Heart right ventricle (tissue), 16 donors: ENCODE results near the gene EN2. TPM values are rescaled to one million over a fixed set of nuclear protein-coding genes. Genes with fewer than 3 reads are reported as not detected.

Experiments
- ATAC-seq, 8 donors: fragments of 200-7000 bp; cut with Tn5 transposase; one replicate each; pipeline ENCODE4 v1.9.1; 2020; ENCODE audit warnings: mild to moderate bottlenecking in 8 of 8, moderate library complexity in 8 of 8, moderate number of reproducible peaks in 1 of 8
- DNase-seq, 2 donors: peaks; one replicate each; pipeline ENCODE4 v3.0.0-alpha.2; 2020
- H3K27ac ChIP-seq, 10 donors: fragments of 200-600 bp; sonication (generic) in 2 of 10; one replicate each; pipeline versions ENCODE4 v1.5.0 to v1.8.0; 2020 to 2022; ENCODE audit warnings: mild to moderate bottlenecking in 3 of 10
- H3K27me3 ChIP-seq, 7 donors: fragments of 200-600 bp; one replicate each; pipeline ENCODE4 v1.8.0; 2021 to 2022; ENCODE audit warnings: mild to moderate bottlenecking in 2 of 7
- H3K36me3 ChIP-seq, 9 donors: fragments of 200-600 bp; sonication (generic) in 1 of 9; one replicate each; pipeline versions ENCODE4 v1.5.0 to v1.8.0; 2020 to 2022; ENCODE audit warnings: mild to moderate bottlenecking in 2 of 9
- H3K4me1 ChIP-seq, 9 donors: fragments of 200-600 bp; sonication (generic) in 1 of 9; one replicate each; pipeline versions ENCODE4 v1.5.0 to v1.8.0; 2020 to 2022; ENCODE audit warnings: mild to moderate bottlenecking in 4 of 9
- H3K4me3 ChIP-seq, 10 donors: fragments of 200-600 bp; sonication (generic) in 2 of 10; one replicate each; pipeline versions ENCODE4 v1.5.0 to v1.8.0; 2020 to 2022; ENCODE audit warnings: mild to moderate bottlenecking in 7 of 10, moderate library complexity in 2 of 10
- H3K9me3 ChIP-seq, 11 donors: fragments of 200-600 bp in 10 of 11; sonication (generic) in 2 of 11; one replicate each; pipeline versions ENCODE4 v1.5.0 to v1.8.0; 2013 to 2022; ENCODE audit warnings: mild to moderate bottlenecking in 2 of 11, control low read depth in 1 of 11, moderate library complexity in 1 of 11
- WGBS, 2 donors: extraction: QIAGEN DNeasy Blood & Tissue Kit; methylation state at CpG; one replicate each; pipeline ENCODE4 v1.1.7; 2013; ENCODE audit warnings: inconsistent platforms in 1 of 2; 5-methylcytosine and 5-hydroxymethylcytosine counted together
- intact Hi-C, 10 donors: fragments of 100-400 bp; cut with DNase I; formaldehyde crosslinking; loops; one replicate each; pipeline versions ENCODE4 v1.11.1 to v1.14.2; 2022
- polyA plus RNA-seq, 2 donors: library from polyadenylated mRNA; stranded (reverse); fragments of 200-250 nt; gene quantifications; one replicate each; pipeline ENCODE4 v1.2.3, GENCODE V29; 2013
- total RNA-seq, 10 donors: library from RNA; stranded (reverse); fragmentation: NEBNext Ultra II Directional in 3 of 10; extraction: Animal tissue kit (Norgen Biotek cat#: 25700) in 3 of 10; gene quantifications; one replicate each; pipeline versions ENCODE4 v1.2.1 to v1.2.4, GENCODE V29; 2021 to 2023
- TF ChIP-seq, protein P1 (sequence below), 9 donors: fragments of 200-600 bp; sonication (generic) in 2 of 9; IDR thresholded peaks; one replicate each; pipeline versions ENCODE4 v1.5.0 to v1.8.0; 2021 to 2022; ENCODE audit warnings: antibody characterized with exemption in 9 of 9, mild to moderate bottlenecking in 5 of 9, moderate library complexity in 1 of 9
- donor health status: Arrhythmogenic right ventricular cardiomyopathy.
- donor health status: ischemic (EF 13 %, LVEDD 7.1; RV severe dilation, severe dysfunction).
- donor health status: healthy with polysubstance abuse.
- donor health status: DM: no; HTN: yes; CAD: no.
- donor health status: DM: no; HTN: no; CAD: no.
- donor health status: ischemic (EF 25% LVEDD 6.9; RV normal size, moderate dysfunction).
- donor health status: ischemic (EF 25% LVEDD 5.7; RV mildly dilated, moderate dysfunction).
- donor health status: healthy.
- donor health status: DM: yes; HTN: yes; CAD: no.
- donor health status: Ischemic cardiomyopathy.
- donor health status: ischemic (EF 35%, LVEDD 5.7; RV mildly dilated, moderate dysfunction).
- donor health status: nonischemic (EF 11% LVEDD 7.7; RV severe dilation, severe dysfunction).
- donor health status: DM: yes; HTN: yes; CAD: no.
- donor health status: PGD.
- donor health status: ischemic (EF 29% LVEDD 5.4; RV normal size, mild dysfunction).
- donor health status: nonischemic (EF 23%, LVEDD 6.1; RV moderate dilation, normal function).

EN2 gene
- total and polyA plus RNA-seq, 12 donors: 0.01 to 0.08 (median 0.07) TPM; not detected in 8

DNA sequence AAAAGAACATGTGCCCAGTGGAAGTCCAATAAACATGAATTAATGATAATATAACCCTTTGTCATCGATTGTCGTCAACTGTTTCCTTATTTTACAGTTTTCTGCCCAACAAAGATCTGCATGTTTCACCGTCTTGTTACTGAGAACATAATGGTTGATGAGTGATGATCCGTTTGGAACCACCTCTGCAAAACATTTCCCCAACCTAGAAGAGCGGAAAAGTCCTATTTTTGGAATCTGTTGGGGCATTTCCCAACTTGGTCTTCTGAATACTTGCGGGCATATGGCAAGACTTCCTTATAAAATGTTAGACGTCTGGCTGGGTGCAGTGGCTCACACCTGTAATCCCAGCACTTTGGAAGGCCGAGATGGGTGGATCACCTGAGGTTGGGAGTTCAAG, 56.4 kb downstream of the EN2 start:
- WGBS, 2 donors: 81 to 87% methylated on average over 8 of the region's 8 CpGs
- TF ChIP-seq, protein P1, sequence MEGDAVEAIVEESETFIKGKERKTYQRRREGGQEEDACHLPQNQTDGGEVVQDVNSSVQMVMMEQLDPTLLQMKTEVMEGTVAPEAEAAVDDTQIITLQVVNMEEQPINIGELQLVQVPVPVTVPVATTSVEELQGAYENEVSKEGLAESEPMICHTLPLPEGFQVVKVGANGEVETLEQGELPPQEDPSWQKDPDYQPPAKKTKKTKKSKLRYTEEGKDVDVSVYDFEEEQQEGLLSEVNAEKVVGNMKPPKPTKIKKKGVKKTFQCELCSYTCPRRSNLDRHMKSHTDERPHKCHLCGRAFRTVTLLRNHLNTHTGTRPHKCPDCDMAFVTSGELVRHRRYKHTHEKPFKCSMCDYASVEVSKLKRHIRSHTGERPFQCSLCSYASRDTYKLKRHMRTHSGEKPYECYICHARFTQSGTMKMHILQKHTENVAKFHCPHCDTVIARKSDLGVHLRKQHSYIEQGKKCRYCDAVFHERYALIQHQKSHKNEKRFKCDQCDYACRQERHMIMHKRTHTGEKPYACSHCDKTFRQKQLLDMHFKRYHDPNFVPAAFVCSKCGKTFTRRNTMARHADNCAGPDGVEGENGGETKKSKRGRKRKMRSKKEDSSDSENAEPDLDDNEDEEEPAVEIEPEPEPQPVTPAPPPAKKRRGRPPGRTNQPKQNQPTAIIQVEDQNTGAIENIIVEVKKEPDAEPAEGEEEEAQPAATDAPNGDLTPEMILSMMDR (IDR thresholded peaks at IDR 0.05): no peak
- H3K4me3 ChIP-seq: no peak overlapping the region
- no peaks in the 10 kb centered on the region for H3K9me3 ChIP-seq
- ATAC-seq (no peak), DNase-seq (no peak)
- H3K36me3 ChIP-seq: no peaks in the 10 kb centered on the region
- intact Hi-C loops: loop anchor here in 1 of 10 donors (10.0 kb wide), 1 partner anchor 129 kb away; no protein-coding TSS in a partner anchor
- H3K4me1 ChIP-seq: peaks cover 0 to 14% (median 8%) of the 10 kb centered on the region in 9 donors
- H3K27ac ChIP-seq: no peak overlapping the region
- peaks cover 16 to 99% (median 98%) of the 10 kb centered on the region in 7 donors for H3K27me3 ChIP-seq

Other genes with a start within 250 kb of the EN2 start
- gene INSIG1, start 160.3 kb upstream of the EN2 start, total RNA-seq: 10 to 100 TPM in 7 of 10 donors, 1 to 10 TPM in 3; 5.9 to 16.3 (median 12.1) TPM
- gene INSIG1, start 160.3 kb upstream of the EN2 start, polyA plus RNA-seq: 10 to 100 TPM in 1 of 2 donors, 1 to 10 TPM in 1; 6.7 to 13.1 TPM
- not detected for gene CNPY1, start 88.4 kb downstream of the EN2 start, total RNA-seq
- gene CNPY1, start 88.4 kb downstream of the EN2 start, polyA plus RNA-seq: not detected
- gene RBM33, start 186.5 kb downstream of the EN2 start, total RNA-seq: 10 to 100 TPM; 30.5 to 44.6 (median 36.0) TPM
- gene RBM33, start 186.5 kb downstream of the EN2 start, polyA plus RNA-seq: 10 to 100 TPM in 1 of 2 donors, 1 to 10 TPM in 1; 9.5 to 25.8 TPM